GM12892 (cell line): ENCODE data around the gene KRT79.
"Not testable (repeated sequence)": the region's sequence is repeated elsewhere in the genome, so short reads cannot be mapped to it uniquely, and the experiment has no call there.

Source experiments
- DNase-seq: peaks from one replicate; pipeline ENCODE4 v3.0.0; 2011; ENCODE audit not compliant: insufficient read length
- FAIRE-seq: peaks from 2 replicates; lab custom pipeline; 2011; peaks lifted over from hg19 to GRCh38; lab: Jason Lieb, UNC
- POLR2A ChIP-seq: IDR thresholded peaks from 2 replicates; pipeline ENCODE4 v1.6.1; 2011; ENCODE audit warnings: low read depth, low read length, control low read depth
- POLR2AphosphoS5 ChIP-seq: IDR thresholded peaks from 2 replicates; pipeline ENCODE4 v1.6.1; 2011; ENCODE audit warnings: low read depth, low read length, control low read depth
- TAF1 ChIP-seq: IDR thresholded peaks from 2 replicates; pipeline ENCODE4 v1.6.1; 2011; ENCODE audit warnings: low read depth, mild to moderate bottlenecking, control low read depth, low read length, borderline replicate concordance

Gene KRT79

GRCh38 chr12:52871291-52872039 is 37.4 kb upstream of the KRT79 start:
- DNase-seq (no peak), FAIRE-seq (no peak)
- no peak for TF ChIP-seq POLR2A
- no peak for TF ChIP-seq POLR2AphosphoS5
- no peak for TF ChIP-seq TAF1

- DNase-seq (peak; percentile 64), FAIRE-seq (no peak)
- no peak for TF ChIP-seq TAF1
- no peak for TF ChIP-seq POLR2AphosphoS5
- TF ChIP-seq POLR2A: no peak
Measured at GRCh38 chr12:52870361-52871290, 36.5 kb upstream of the KRT79 start.

GRCh38 chr12:52867642-52868041 is 33.5 kb upstream of the KRT79 start:
- no peak for TF ChIP-seq TAF1
- FAIRE-seq (no peak), DNase-seq (no peak)

GRCh38 chr12:52867152-52867551 is 33.0 kb upstream of the KRT79 start:
- DNase-seq (no peak), FAIRE-seq (no peak)
- TF ChIP-seq TAF1 (no peak), POLR2A (no peak), POLR2AphosphoS5 (no peak)

GRCh38 chr12:52865090-52865944 is 31.2 kb upstream of the KRT79 start:
- DNase-seq (no peak), FAIRE-seq (no peak)
- TF ChIP-seq POLR2A: no peak
- TF ChIP-seq POLR2AphosphoS5: no peak
- no peak for TF ChIP-seq TAF1

DNA sequence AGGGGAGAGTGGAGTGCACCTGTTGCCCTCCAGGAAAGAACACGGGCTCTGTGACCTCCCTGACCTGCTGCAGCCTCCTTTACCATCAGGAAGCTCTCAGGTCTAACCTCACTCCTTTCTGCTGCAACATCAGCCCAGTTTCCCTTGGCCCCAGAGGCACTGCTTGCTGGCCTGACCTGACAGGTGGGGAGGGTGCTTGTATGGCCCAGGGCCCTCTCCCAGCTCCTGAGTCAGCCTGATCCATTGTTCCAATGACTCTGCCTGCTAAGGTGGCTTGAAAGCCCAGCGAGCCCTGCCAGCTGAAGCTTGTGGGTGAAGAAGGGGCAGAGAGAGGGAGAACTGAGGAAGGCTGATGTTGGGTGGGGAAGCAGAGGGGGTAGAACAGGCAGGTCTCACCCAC is 27.9 kb upstream of the KRT79 start:
- no peak for TF ChIP-seq TAF1
- no peak for DNase-seq
- FAIRE-seq: no peak

GRCh38 chr12:52861511-52861910 is 27.4 kb upstream of the KRT79 start:
- DNase-seq: no peak
- no peak for FAIRE-seq
- TF ChIP-seq POLR2A (no peak), POLR2AphosphoS5 (no peak), TAF1 (no peak)

DNA sequence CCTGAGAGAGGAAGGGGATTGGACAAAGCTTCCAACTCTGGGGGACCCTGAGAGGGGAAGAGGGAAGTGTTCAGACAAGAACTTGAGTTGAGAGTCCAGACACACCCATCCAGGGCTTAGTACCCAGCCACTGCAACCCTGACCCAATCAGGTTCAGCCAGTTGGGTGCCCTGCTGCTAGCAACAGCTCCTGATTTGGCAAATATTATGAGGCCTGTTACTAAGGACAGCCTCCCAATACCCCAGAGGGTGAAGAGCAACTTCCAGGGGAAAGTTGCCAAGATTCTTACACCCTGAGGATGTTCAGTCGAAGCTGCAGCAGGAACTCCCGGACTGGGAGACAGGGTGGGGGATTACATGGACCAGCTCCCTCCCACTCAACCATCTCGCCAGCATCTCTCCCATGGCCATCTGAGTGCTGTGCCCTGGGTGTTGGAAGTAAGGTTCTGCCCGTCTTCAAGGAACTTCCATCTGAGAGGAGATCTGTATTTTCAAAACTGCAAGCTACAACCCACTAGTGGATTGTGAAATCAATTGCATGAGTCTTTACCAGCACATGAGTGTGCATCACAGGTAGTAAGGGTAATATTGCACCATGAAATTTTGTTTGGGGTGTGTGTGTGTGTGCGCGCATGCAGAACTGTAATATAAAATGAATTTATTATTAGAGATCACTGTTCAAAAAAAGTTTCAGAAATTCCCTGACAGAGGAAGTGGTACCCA is 26.2 kb upstream of the KRT79 start:
- TF ChIP-seq POLR2AphosphoS5: no peak
- no peak for TF ChIP-seq TAF1
- no peak for TF ChIP-seq POLR2A
- FAIRE-seq (no peak), DNase-seq (no peak)

GRCh38 chr12:52857500-52857899 is 23.4 kb upstream of the KRT79 start:
- no peak for FAIRE-seq
- TF ChIP-seq TAF1 (no peak), POLR2A (no peak), POLR2AphosphoS5 (no peak)

DNA sequence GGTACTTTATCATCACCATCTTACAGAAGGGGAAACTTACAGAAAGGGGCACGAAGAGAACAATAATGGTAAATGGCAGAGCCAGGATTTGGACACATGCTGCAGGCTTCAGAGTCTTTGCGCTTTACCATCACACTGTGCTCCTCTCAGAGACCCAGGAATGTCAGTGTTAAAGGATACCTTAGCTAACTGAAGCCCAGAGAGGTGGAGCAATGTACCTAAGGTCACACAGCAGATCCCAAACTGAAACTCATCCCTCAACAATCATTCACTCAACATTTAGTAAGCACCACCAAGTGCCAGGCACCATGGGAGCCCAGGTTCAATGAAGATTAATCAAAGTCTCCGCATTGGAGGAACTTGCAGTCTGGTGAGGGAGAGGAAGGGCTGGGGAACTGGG is 22.7 kb upstream of the KRT79 start:
- no peak for FAIRE-seq
- DNase-seq: no peak
- TF ChIP-seq TAF1 (no peak), POLR2A (no peak), POLR2AphosphoS5 (no peak)

More at GRCh38 chr12:52857500-52857899, 23.4 kb upstream of the KRT79 start:
- no peak for DNase-seq

GRCh38 chr12:52856077-52856476 is 22.0 kb upstream of the KRT79 start:
- not testable (repeated sequence) for FAIRE-seq

More at GRCh38 chr12:52856077-52856476, 22.0 kb upstream of the KRT79 start:
- DNase-seq: not testable (repeated sequence)
